DMS 273 (cell line): ENCODE measurements around the gene ATP2A3.
A peak's percentile ranks its signal among the peaks of the same experiment; 100 is the strongest.

ENCODE experiments used
- DNase-seq: peaks from one replicate; lab custom pipeline; 2025; ENCODE audit not compliant: unreplicated experiment; lab: John Stamatoyannopoulos, UW

ATP2A3 gene

GRCh38 chr17:3929764-3930163 is 34.5 kb downstream of the ATP2A3 start:
- DNase-seq = no peak

- no peak for DNase-seq
These were observed 35.1 kb downstream of the ATP2A3 start for GRCh38 chr17:3929181-3929580.

- DNase-seq = no peak
These were observed 35.8 kb downstream of the ATP2A3 start for GRCh38 chr17:3928406-3928805.

GRCh38 chr17:3927628-3928340 is 36.5 kb downstream of the ATP2A3 start:
- no peak for DNase-seq

- no peak for DNase-seq
These were observed 37.2 kb downstream of the ATP2A3 start for GRCh38 chr17:3926860-3927627.

GRCh38 chr17:3925684-3926485 is 38.4 kb downstream of the ATP2A3 start:
- DNase-seq = no peak

GRCh38 chr17:3924512-3925350 is 39.5 kb downstream of the ATP2A3 start:
- no peak for DNase-seq

- no peak for DNase-seq
These were observed 40.6 kb downstream of the ATP2A3 start for GRCh38 chr17:3923466-3924190.

GRCh38 chr17:3922765-3923164 is 41.5 kb downstream of the ATP2A3 start:
- DNase-seq = no peak

- DNase-seq = no peak
These were observed 42.5 kb downstream of the ATP2A3 start for GRCh38 chr17:3921502-3922319.

GRCh38 chr17:3921006-3921405 is 43.2 kb downstream of the ATP2A3 start:
- DNase-seq = peak; percentile 21

- DNase-seq = peak; percentile 46
These were observed 45.1 kb downstream of the ATP2A3 start for GRCh38 chr17:3919123-3919624.

GRCh38 chr17:3918372-3919122 is 45.7 kb downstream of the ATP2A3 start:
- DNase-seq = peak; percentile 57

- peak; percentile 54 for DNase-seq
These were observed 46.8 kb downstream of the ATP2A3 start for GRCh38 chr17:3917391-3917931.

GRCh38 chr17:3916825-3917224 is 47.4 kb downstream of the ATP2A3 start:
- DNase-seq = no peak

- no peak for DNase-seq
These were observed 48.1 kb downstream of the ATP2A3 start, which contains the start of gene P2RX1 for GRCh38 chr17:3915995-3916696. Gene P2RX1 (minus strand): TSS chr17:3916465. CDS start chr17:3916225, 240 bp downstream.

GRCh38 chr17:3915581-3915994 is 48.6 kb downstream of the ATP2A3 start:
- DNase-seq = no peak
